Stomach (tissue), 4 donors: Measurements from ENCODE around the gene SULT1A3.

ENCODE experiments used
- CTCF ChIP-seq, 7 experiments: fragments of 450-650 bp in 4 of 7; fragments of 200-600 bp in 3 of 7; sonication (generic) in 3 of 7; IDR thresholded peaks; one replicate each; pipeline ENCODE4 v1.5.1; 2016 to 2019; ENCODE audit warnings: antibody characterized with exemption in 7 of 7, control low read depth in 2 of 7, mild to moderate bottlenecking in 1 of 7
- EP300 ChIP-seq: sonication (generic); formaldehyde crosslinking; IDR thresholded peaks from one replicate; pipeline ENCODE4 v1.6.1; 2017; ENCODE audit warnings: antibody characterized with exemption
- POLR2A ChIP-seq, 4 donors: fragments of 450-650 bp; IDR thresholded peaks; one replicate each; pipeline ENCODE4 v1.6.1; 2016; ENCODE audit warnings: antibody characterized with exemption in 4 of 4, control low read depth in 2 of 4, mild to moderate bottlenecking in 1 of 4, moderate library complexity in 1 of 4

- TF ChIP-seq CTCF (IDR thresholded peaks at IDR 0.05) = no peak
- TF ChIP-seq POLR2A (IDR thresholded peaks at IDR 0.05) = no peak
- TF ChIP-seq EP300 = no peak
Measured at GRCh38 chr16:30157214-30157613, 41.8 kb upstream of the SULT1A3 start.
